ENCODE data around the gene HTR3D. TPM values are rescaled to one million over a fixed set of nuclear protein-coding genes. Genes with fewer than 3 reads are reported as not detected.

HTR3D gene
- total and polyA plus RNA-seq, 11 donors: not detected

- no peaks in the 10 kb centered on the region for H3K4me1 ChIP-seq
- 73 to 84% (median 79%) methylated on average over 10 to 16 of the region's 16 CpGs for WGBS, 4 donors
- H3K4me3 ChIP-seq: no peak overlapping the region
- H3K27ac ChIP-seq: no peak overlapping the region
- TF ChIP-seq POLR2A (IDR thresholded peaks at IDR 0.05): no peak
- no peak for TF ChIP-seq CTCF (IDR thresholded peaks at IDR 0.05)
- ATAC-seq (no peak), DNase-seq (no peak)
- peaks cover 0 to 8% (median 0%) of the 10 kb centered on the region in 12 donors for H3K9me3 ChIP-seq
- intact Hi-C loops (cut with DNase I): no loop called here
- no peaks in the 10 kb centered on the region for H3K27me3 ChIP-seq
- H3K36me3 ChIP-seq: no peaks in the 10 kb centered on the region
These were observed 49.7 kb downstream of the HTR3D start for GRCh38 chr3:184081116-184081830.

- H3K4me1 ChIP-seq: no peaks in the 10 kb centered on the region
- H3K9me3 ChIP-seq: peaks cover 0 to 8% (median 0%) of the 10 kb centered on the region in 12 donors
- no peak for DNase-seq
- intact Hi-C loops (cut with DNase I): no loop called here
- H3K36me3 ChIP-seq: no peaks in the 10 kb centered on the region
- H3K4me3 ChIP-seq: no peak overlapping the region
- TF ChIP-seq CTCF (IDR thresholded peaks at IDR 0.05): no peak
- no peak for TF ChIP-seq POLR2A (IDR thresholded peaks at IDR 0.05)
- no peak for ATAC-seq
- WGBS, 4 donors: 87 to 90% (median 89%) methylated on average over 5 to 10 of the region's 10 CpGs
- H3K27ac ChIP-seq: no peak overlapping the region
- no peaks in the 10 kb centered on the region for H3K27me3 ChIP-seq
These were observed 50.5 kb downstream of the HTR3D start for GRCh38 chr3:184082034-184082433.

GRCh38 chr3:184082465-184082864, 50.9 kb downstream of the HTR3D start:
- no peak overlapping the region for H3K4me3 ChIP-seq
- H3K9me3 ChIP-seq: peaks cover 0 to 8% (median 0%) of the 10 kb centered on the region in 12 donors
- no peaks in the 10 kb centered on the region for H3K27me3 ChIP-seq
- no peak for ATAC-seq
- H3K27ac ChIP-seq: no peak overlapping the region
- 61 to 69% (median 66%) methylated on average over 2 of the region's 2 CpGs for WGBS, 4 donors
- no peaks in the 10 kb centered on the region for H3K36me3 ChIP-seq
- no peak for DNase-seq
- intact Hi-C loops (cut with DNase I): no loop called here
- TF ChIP-seq POLR2A (IDR thresholded peaks at IDR 0.05): no peak
- TF ChIP-seq CTCF (IDR thresholded peaks at IDR 0.05): no peak
- H3K4me1 ChIP-seq: no peaks in the 10 kb centered on the region

GRCh38 chr3:184085389-184085852, 53.9 kb downstream of the HTR3D start:
- ATAC-seq (no peak), DNase-seq (no peak)
- intact Hi-C loops (cut with DNase I): no loop called here
- Histone ChIP-seq H3K9me3 (peaks cover 0 to 8% (median 0%) of the 10 kb centered on the region in 12 donors), H3K4me1 (no peaks in the 10 kb centered on the region), H3K27me3 (no peaks in the 10 kb centered on the region), H3K36me3 (no peaks in the 10 kb centered on the region), H3K27ac (no peak overlapping the region), H3K4me3 (no peak overlapping the region)
- 53 to 62% (median 58%) methylated on average over 3 of the region's 3 CpGs for WGBS, 4 donors
- TF ChIP-seq POLR2A (IDR thresholded peaks at IDR 0.05) (no peak), CTCF (IDR thresholded peaks at IDR 0.05) (no peak)

Other genes with a start within 250 kb of the HTR3D start
- gene MAP6D1, start 206.2 kb upstream of the HTR3D start, total RNA-seq: 1 to 10 TPM; 1.6 to 6.6 (median 2.3) TPM
- under 1 TPM in 1 of 2 donors, not detected in 1; 0.46 TPM for gene MAP6D1, start 206.2 kb upstream of the HTR3D start, polyA plus RNA-seq
- gene PARL, start 146.9 kb upstream of the HTR3D start, total RNA-seq: 10 to 100 TPM; 37.9 to 62.2 (median 53.8) TPM
- 10 to 100 TPM; 40.5 to 86.9 TPM for gene PARL, start 146.9 kb upstream of the HTR3D start, polyA plus RNA-seq
- 10 to 100 TPM; 20.8 to 61.7 (median 34.3) TPM for gene ABCC5, start 13.9 kb upstream of the HTR3D start, total RNA-seq
- 10 to 100 TPM; 16.4 to 30.9 TPM for gene ABCC5, start 13.9 kb upstream of the HTR3D start, polyA plus RNA-seq
- not detected for gene HTR3C, start 21.3 kb downstream of the HTR3D start, total RNA-seq
- not detected for gene HTR3C, start 21.3 kb downstream of the HTR3D start, polyA plus RNA-seq
- not detected for gene HTR3E, start 65.3 kb downstream of the HTR3D start, total RNA-seq
- gene HTR3E, start 65.3 kb downstream of the HTR3D start, polyA plus RNA-seq: not detected
- 10 to 100 TPM; 24.5 to 39.0 (median 30.9) TPM for gene EIF2B5, start 103.6 kb downstream of the HTR3D start, total RNA-seq
- 10 to 100 TPM; 28.5 to 58.2 TPM for gene EIF2B5, start 103.6 kb downstream of the HTR3D start, polyA plus RNA-seq
- 10 to 100 TPM; 53.4 to 94.2 (median 70.9) TPM for gene DVL3, start 123.6 kb downstream of the HTR3D start, total RNA-seq
- 10 to 100 TPM; 36.3 to 59.8 TPM for gene DVL3, start 123.6 kb downstream of the HTR3D start, polyA plus RNA-seq
- gene AP2M1, start 143.1 kb downstream of the HTR3D start, total RNA-seq: 100 to 1,000 TPM; 225 to 400 (median 337) TPM
- gene AP2M1, start 143.1 kb downstream of the HTR3D start, polyA plus RNA-seq: 100 to 1,000 TPM; 291 to 431 TPM
- 10 to 100 TPM; 58.2 to 81.9 (median 69.2) TPM for gene ABCF3, start 154.5 kb downstream of the HTR3D start, total RNA-seq
- gene ABCF3, start 154.5 kb downstream of the HTR3D start, polyA plus RNA-seq: 10 to 100 TPM; 63.4 to 80.5 TPM
- gene VWA5B2, start 197.8 kb downstream of the HTR3D start, total RNA-seq: not detected
- under 1 TPM in 1 of 2 donors, not detected in 1; 0.11 TPM for gene VWA5B2, start 197.8 kb downstream of the HTR3D start, polyA plus RNA-seq
- gene ALG3, start 217.2 kb downstream of the HTR3D start, total RNA-seq: 10 to 100 TPM; 10.9 to 49.1 (median 17.0) TPM
- 10 to 100 TPM; 15.5 to 68.1 TPM for gene ALG3, start 217.2 kb downstream of the HTR3D start, polyA plus RNA-seq
- gene EEF1AKMT4, start 217.9 kb downstream of the HTR3D start, total RNA-seq: 1 to 10 TPM in 7 of 9 donors, under 1 TPM in 2; 0.66 to 4.2 (median 2.1) TPM
- 10 to 100 TPM in 1 of 2 donors, 1 to 10 TPM in 1; 1.9 to 16.7 TPM for gene EEF1AKMT4, start 217.9 kb downstream of the HTR3D start, polyA plus RNA-seq
- gene CAMK2N2, start 229.8 kb downstream of the HTR3D start, total RNA-seq: under 1 TPM in 4 of 9 donors, not detected in 5; 0.17 to 0.37 (median 0.29) TPM
- gene CAMK2N2, start 229.8 kb downstream of the HTR3D start, polyA plus RNA-seq: under 1 TPM in 1 of 2 donors, not detected in 1; 0.14 TPM
- under 1 TPM in 1 of 9 donors, not detected in 8; 0.10 TPM for gene ECE2, start 244.3 kb downstream of the HTR3D start, total RNA-seq
- gene ECE2, start 244.3 kb downstream of the HTR3D start, polyA plus RNA-seq: not detected

All from heart left ventricle (tissue), 16 donors.